ENCODE measurements around the gene TRIM27.

GRCh38 chr6:28868873-28869272 is 54.9 kb downstream of the TRIM27 start:
- TF ChIP-seq CTCF (IDR thresholded peaks at IDR 0.05 in 8 of 11, conservative IDR thresholded peaks at IDR 0.05 in 3 of 11) (no peak), POLR2A (IDR thresholded peaks at IDR 0.05) (no peak)
